BLaER1 (cell line): ENCODE measurements around the gene RBM17.
A peak's percentile ranks its signal among the peaks of the same experiment; 100 is the strongest.

ENCODE experiments used
- H3K27ac ChIP-seq: shearing (Covaris generic); formaldehyde crosslinking; 2 replicates; pipeline ENCODE4 v1.8.1; 2022
- H3K27me3 ChIP-seq: shearing (Covaris generic); formaldehyde crosslinking; 2 replicates; pipeline ENCODE4 v1.8.1; 2022
- H3K36me3 ChIP-seq: shearing (Covaris generic); formaldehyde crosslinking; 2 replicates; pipeline ENCODE4 v1.8.1; 2022
- H3K4me1 ChIP-seq: shearing (Covaris generic); formaldehyde crosslinking; 2 replicates; pipeline ENCODE4 v1.8.1; 2022
- H3K4me2 ChIP-seq: shearing (Covaris generic); formaldehyde crosslinking; 2 replicates; pipeline ENCODE4 v1.8.1; 2022
- H3K4me3 ChIP-seq: shearing (Covaris generic); formaldehyde crosslinking; 2 replicates; pipeline ENCODE4 v1.8.1; 2022
- H3K9ac ChIP-seq: shearing (Covaris generic); formaldehyde crosslinking; 2 replicates; pipeline ENCODE4 v1.8.1; 2022
- H3K9me3 ChIP-seq: shearing (Covaris generic); formaldehyde crosslinking; 2 replicates; pipeline ENCODE4 v1.8.1; 2022
- H4K20me1 ChIP-seq: shearing (Covaris generic); formaldehyde crosslinking; 2 replicates; pipeline ENCODE4 v1.8.1; 2022
- Cebpa-rat ChIP-seq: shearing (Covaris generic); IDR thresholded peaks from 2 replicates; pipeline ENCODE4 v1.8.1; 2022

Gene RBM17

GRCh38 chr10:6079044-6079443 lies 9.8 kb upstream of the RBM17 start:
- H4K20me1 ChIP-seq = no peaks in the 10 kb centered on the region
- H3K4me2 ChIP-seq = no peak overlapping the region
- H3K9ac ChIP-seq = no peak overlapping the region
- no peaks in the 10 kb centered on the region for H3K36me3 ChIP-seq
- no peak overlapping the region for H3K27ac ChIP-seq
- peaks cover 6% of the 10 kb centered on the region for H3K4me1 ChIP-seq
- H3K4me3 ChIP-seq = no peak overlapping the region
- H3K9me3 ChIP-seq = 0 out of 2 replicates have a peak, but pooled peaks cover 7% of the 10 kb centered on the region
- no peaks in the 10 kb centered on the region for H3K27me3 ChIP-seq
- no peak for TF ChIP-seq Cebpa-rat

- Histone ChIP-seq H3K27me3 (no peaks in the 10 kb centered on the region), H4K20me1 (no peaks in the 10 kb centered on the region), H3K36me3 (no peaks in the 10 kb centered on the region), H3K4me2 (no peak overlapping the region), H3K9ac (no peak overlapping the region), H3K27ac (no peak overlapping the region), H3K4me3 (no peak overlapping the region), H3K4me1 (peaks cover 9% of the 10 kb centered on the region), H3K9me3 (0 out of 2 replicates have a peak, but pooled peaks cover 7% of the 10 kb centered on the region)
- TF ChIP-seq Cebpa-rat = no peak
These were observed 8.3 kb upstream of the RBM17 start for GRCh38 chr10:6080417-6080973.

GRCh38 chr10:6082496-6083395 lies 6.1 kb upstream of the RBM17 start:
- no peaks in the 10 kb centered on the region for H4K20me1 ChIP-seq
- peaks cover 23% of the 10 kb centered on the region for H3K4me1 ChIP-seq
- no peak overlapping the region for H3K9ac ChIP-seq
- no peaks in the 10 kb centered on the region for H3K27me3 ChIP-seq
- H3K4me2 ChIP-seq = no peak overlapping the region
- 0 out of 2 replicates have a peak, but pooled peaks cover 7% of the 10 kb centered on the region for H3K9me3 ChIP-seq
- H3K4me3 ChIP-seq = no peak overlapping the region
- no peak overlapping the region for H3K27ac ChIP-seq
- TF ChIP-seq Cebpa-rat = no peak
- no peaks in the 10 kb centered on the region for H3K36me3 ChIP-seq

- H3K4me1 ChIP-seq = peaks cover 26% of the 10 kb centered on the region
- H4K20me1 ChIP-seq = no peaks in the 10 kb centered on the region
- H3K27ac ChIP-seq = no peak overlapping the region
- no peak overlapping the region; the same call in 1 of the 2 replicates for H3K4me2 ChIP-seq
- no peak overlapping the region for H3K9ac ChIP-seq
- H3K36me3 ChIP-seq = no peaks in the 10 kb centered on the region
- TF ChIP-seq Cebpa-rat = no peak
- H3K27me3 ChIP-seq = no peaks in the 10 kb centered on the region
- no peak overlapping the region for H3K4me3 ChIP-seq
- 0 out of 2 replicates have a peak, but pooled peaks cover 7% of the 10 kb centered on the region for H3K9me3 ChIP-seq
These were observed 5.0 kb upstream of the RBM17 start for GRCh38 chr10:6083523-6084475.

- Histone ChIP-seq H3K9ac (no peak overlapping the region), H3K27me3 (no peaks in the 10 kb centered on the region), H3K4me2 (peak overlapping the region; percentile 17), H3K4me1 (peaks cover 44% of the 10 kb centered on the region), H4K20me1 (peaks cover 27% of the 10 kb centered on the region), H3K27ac (no peak overlapping the region), H3K4me3 (no peak overlapping the region), H3K36me3 (no peaks in the 10 kb centered on the region), H3K9me3 (0 out of 2 replicates have a peak, but pooled peaks cover 4% of the 10 kb centered on the region)
- TF ChIP-seq Cebpa-rat = no peak
These were observed 2.2 kb upstream of the RBM17 start for GRCh38 chr10:6086375-6087233.

GRCh38 chr10:6089334-6090219 lies 743 bp downstream of the RBM17 start:
- peaks cover 57% of the 10 kb centered on the region for H4K20me1 ChIP-seq
- TF ChIP-seq Cebpa-rat = no peak
- peaks cover 57% of the 10 kb centered on the region for H3K4me1 ChIP-seq
- H3K27me3 ChIP-seq = no peaks in the 10 kb centered on the region
- H3K4me2 ChIP-seq = peak overlapping the region; percentile 92
- H3K4me3 ChIP-seq = peak overlapping the region; percentile 99
- H3K27ac ChIP-seq = peak overlapping the region; percentile 98
- no peaks in the 10 kb centered on the region for H3K9me3 ChIP-seq
- peaks cover 9% of the 10 kb centered on the region; the same call in 1 of the 2 replicates for H3K36me3 ChIP-seq
- H3K9ac ChIP-seq = peak overlapping the region; percentile 98

GRCh38 chr10:6091630-6092029 lies 2.8 kb downstream of the RBM17 start:
- Histone ChIP-seq H3K9ac (peak overlapping the region; percentile 28; the same call in 1 of the 2 replicates), H3K27ac (no peak overlapping the region; the same call in 1 of the 2 replicates), H3K27me3 (no peaks in the 10 kb centered on the region), H3K9me3 (no peaks in the 10 kb centered on the region), H3K4me2 (peak overlapping the region; percentile 64), H4K20me1 (peaks cover 77% of the 10 kb centered on the region), H3K36me3 (peaks cover 26% of the 10 kb centered on the region), H3K4me3 (no peak overlapping the region), H3K4me1 (peaks cover 57% of the 10 kb centered on the region)
- no peak for TF ChIP-seq Cebpa-rat

- Histone ChIP-seq H3K4me2 (no peak overlapping the region), H4K20me1 (peaks cover 88% of the 10 kb centered on the region), H3K4me3 (no peak overlapping the region), H3K36me3 (peaks cover 37% of the 10 kb centered on the region), H3K9me3 (no peaks in the 10 kb centered on the region), H3K4me1 (peaks cover 52% of the 10 kb centered on the region), H3K27ac (no peak overlapping the region), H3K27me3 (no peaks in the 10 kb centered on the region), H3K9ac (no peak overlapping the region)
- no peak for TF ChIP-seq Cebpa-rat
These were observed 3.9 kb downstream of the RBM17 start for GRCh38 chr10:6092731-6093130.
